HL-60 (cell line): ENCODE results near the gene GLA.

Source experiments
- DNase-seq, 2 experiments: peaks; one replicate each; pipeline ENCODE4 v3.0.0-alpha.2; 2010 to 2020; ENCODE audit warnings: low read depth in 1 of 2, low spot score in 1 of 2
- H3K27ac ChIP-seq: fragments of 250-450 bp; sonication (Bioruptor Pico); replicated peaks from 2 replicates; pipeline ENCODE4 v1.5.1; 2020; ENCODE audit warnings: mild to moderate bottlenecking, moderate library complexity
- H3K27me3 ChIP-seq: fragments of 250-450 bp; sonication (Bioruptor Pico); 2 replicates; pipeline ENCODE4 v1.5.1; 2021; ENCODE audit warnings: mild to moderate bottlenecking, moderate library complexity; ENCODE audit not compliant: insufficient read depth, poor library complexity, severe bottlenecking
- H3K4me3 ChIP-seq: replicated peaks from 2 replicates; pipeline ENCODE4 v1.5.1; 2011; ENCODE audit warnings: mild to moderate bottlenecking, control low read depth, low read length; ENCODE audit not compliant: insufficient read depth
- GABPA ChIP-seq: IDR thresholded peaks from 2 replicates; pipeline ENCODE4 v1.6.1; 2012; ENCODE audit warnings: low read depth
- POLR2AphosphoS5 ChIP-seq: IDR thresholded peaks from 2 replicates; pipeline ENCODE4 v1.6.1; 2012; ENCODE audit warnings: low read depth
- SPI1 ChIP-seq: IDR thresholded peaks from 2 replicates; pipeline ENCODE4 v1.6.1; 2012; ENCODE audit warnings: low read depth, mild to moderate bottlenecking, borderline replicate concordance
- TF ChIP-seq, protein P1 (sequence below): IDR thresholded peaks from one replicate; pipeline ENCODE4 v1.5.1; 2011; ENCODE audit warnings: low read length, control low read depth, inconsistent platforms; ENCODE audit not compliant: insufficient read depth
- TF ChIP-seq, protein P2 (sequence below): IDR thresholded peaks from 2 replicates; pipeline ENCODE4 v1.6.1; 2012; ENCODE audit warnings: low read depth; ENCODE audit not compliant: insufficient replicate concordance

Gene GLA

DNA sequence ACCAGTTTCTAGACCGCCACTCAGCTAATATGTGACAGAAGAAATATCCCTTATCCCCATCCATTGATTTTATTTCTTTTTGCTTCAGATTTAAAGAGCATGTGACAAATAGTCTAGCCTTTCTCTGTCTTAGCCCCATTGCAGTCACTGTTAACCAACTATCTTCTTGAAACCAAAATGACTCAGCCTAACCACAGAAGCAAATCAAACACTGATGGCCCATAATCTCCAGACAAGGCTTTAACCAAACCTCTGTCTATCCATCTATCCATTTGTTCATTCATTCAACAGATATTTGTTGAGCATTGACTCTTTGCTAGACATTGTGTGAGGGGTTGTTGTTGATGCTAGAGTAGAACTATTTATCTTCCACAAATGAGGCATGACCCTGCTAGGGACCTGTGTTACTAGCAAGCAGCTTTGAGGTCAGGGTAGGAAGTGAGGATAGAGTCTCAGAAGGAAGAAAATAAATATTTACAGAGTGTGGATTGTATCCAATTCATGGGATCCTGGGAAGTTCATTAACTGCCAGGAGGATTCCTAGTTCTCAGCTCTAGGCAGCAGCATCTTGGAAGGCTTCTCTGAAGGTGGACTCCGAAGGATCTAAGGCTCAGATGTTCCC lies 22.8 kb upstream of the GLA start:
- no peak overlapping the region for H3K4me3 ChIP-seq

GRCh38 chrX:101429934-101430333 lies 22.2 kb upstream of the GLA start:
- H3K27me3 ChIP-seq = no peaks in the 10 kb centered on the region

More for the DNA sequence above, 22.8 kb upstream of the GLA start:
- no peaks in the 10 kb centered on the region for H3K27me3 ChIP-seq
- TF ChIP-seq, protein P1, sequence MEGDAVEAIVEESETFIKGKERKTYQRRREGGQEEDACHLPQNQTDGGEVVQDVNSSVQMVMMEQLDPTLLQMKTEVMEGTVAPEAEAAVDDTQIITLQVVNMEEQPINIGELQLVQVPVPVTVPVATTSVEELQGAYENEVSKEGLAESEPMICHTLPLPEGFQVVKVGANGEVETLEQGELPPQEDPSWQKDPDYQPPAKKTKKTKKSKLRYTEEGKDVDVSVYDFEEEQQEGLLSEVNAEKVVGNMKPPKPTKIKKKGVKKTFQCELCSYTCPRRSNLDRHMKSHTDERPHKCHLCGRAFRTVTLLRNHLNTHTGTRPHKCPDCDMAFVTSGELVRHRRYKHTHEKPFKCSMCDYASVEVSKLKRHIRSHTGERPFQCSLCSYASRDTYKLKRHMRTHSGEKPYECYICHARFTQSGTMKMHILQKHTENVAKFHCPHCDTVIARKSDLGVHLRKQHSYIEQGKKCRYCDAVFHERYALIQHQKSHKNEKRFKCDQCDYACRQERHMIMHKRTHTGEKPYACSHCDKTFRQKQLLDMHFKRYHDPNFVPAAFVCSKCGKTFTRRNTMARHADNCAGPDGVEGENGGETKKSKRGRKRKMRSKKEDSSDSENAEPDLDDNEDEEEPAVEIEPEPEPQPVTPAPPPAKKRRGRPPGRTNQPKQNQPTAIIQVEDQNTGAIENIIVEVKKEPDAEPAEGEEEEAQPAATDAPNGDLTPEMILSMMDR = no peak
- TF ChIP-seq SPI1 (no peak), GABPA (no peak), POLR2AphosphoS5 (no peak)
- TF ChIP-seq, protein P2, sequence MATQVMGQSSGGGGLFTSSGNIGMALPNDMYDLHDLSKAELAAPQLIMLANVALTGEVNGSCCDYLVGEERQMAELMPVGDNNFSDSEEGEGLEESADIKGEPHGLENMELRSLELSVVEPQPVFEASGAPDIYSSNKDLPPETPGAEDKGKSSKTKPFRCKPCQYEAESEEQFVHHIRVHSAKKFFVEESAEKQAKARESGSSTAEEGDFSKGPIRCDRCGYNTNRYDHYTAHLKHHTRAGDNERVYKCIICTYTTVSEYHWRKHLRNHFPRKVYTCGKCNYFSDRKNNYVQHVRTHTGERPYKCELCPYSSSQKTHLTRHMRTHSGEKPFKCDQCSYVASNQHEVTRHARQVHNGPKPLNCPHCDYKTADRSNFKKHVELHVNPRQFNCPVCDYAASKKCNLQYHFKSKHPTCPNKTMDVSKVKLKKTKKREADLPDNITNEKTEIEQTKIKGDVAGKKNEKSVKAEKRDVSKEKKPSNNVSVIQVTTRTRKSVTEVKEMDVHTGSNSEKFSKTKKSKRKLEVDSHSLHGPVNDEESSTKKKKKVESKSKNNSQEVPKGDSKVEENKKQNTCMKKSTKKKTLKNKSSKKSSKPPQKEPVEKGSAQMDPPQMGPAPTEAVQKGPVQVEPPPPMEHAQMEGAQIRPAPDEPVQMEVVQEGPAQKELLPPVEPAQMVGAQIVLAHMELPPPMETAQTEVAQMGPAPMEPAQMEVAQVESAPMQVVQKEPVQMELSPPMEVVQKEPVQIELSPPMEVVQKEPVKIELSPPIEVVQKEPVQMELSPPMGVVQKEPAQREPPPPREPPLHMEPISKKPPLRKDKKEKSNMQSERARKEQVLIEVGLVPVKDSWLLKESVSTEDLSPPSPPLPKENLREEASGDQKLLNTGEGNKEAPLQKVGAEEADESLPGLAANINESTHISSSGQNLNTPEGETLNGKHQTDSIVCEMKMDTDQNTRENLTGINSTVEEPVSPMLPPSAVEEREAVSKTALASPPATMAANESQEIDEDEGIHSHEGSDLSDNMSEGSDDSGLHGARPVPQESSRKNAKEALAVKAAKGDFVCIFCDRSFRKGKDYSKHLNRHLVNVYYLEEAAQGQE = no peak
- no peak overlapping the region for H3K27ac ChIP-seq
- DNase-seq = no peak

DNA sequence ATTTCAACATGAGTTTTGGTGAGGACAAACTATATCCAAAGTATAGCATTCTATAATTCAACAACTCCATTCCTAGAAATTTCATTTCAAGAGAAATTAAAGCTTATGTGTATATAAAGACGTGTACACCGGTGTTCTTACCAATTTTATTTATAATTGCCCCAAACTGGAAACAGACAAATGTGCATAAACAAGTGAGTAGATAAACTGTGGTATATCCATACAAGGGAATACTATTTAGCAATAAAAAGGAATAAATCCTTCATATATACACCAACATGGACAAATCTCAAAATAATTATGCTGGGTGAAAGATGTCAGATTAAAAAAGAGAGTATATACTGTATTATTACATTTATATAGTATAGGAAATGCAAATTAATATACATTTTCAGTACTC lies 20.2 kb upstream of the GLA start:
- no peaks in the 10 kb centered on the region for H3K27me3 ChIP-seq
- DNase-seq = no peak
- TF ChIP-seq POLR2AphosphoS5 = no peak
- TF ChIP-seq, protein P2 = no peak
- TF ChIP-seq SPI1 = no peak
- no peak for TF ChIP-seq GABPA
- TF ChIP-seq, protein P1 = no peak
- no peak overlapping the region for H3K27ac ChIP-seq
- no peak overlapping the region for H3K4me3 ChIP-seq

More at GRCh38 chrX:101429934-101430333, 22.2 kb upstream of the GLA start:
- no peak overlapping the region for H3K27ac ChIP-seq
- H3K4me3 ChIP-seq = no peak overlapping the region
- no peak for DNase-seq
- TF ChIP-seq GABPA (no peak), SPI1 (no peak), POLR2AphosphoS5 (no peak)
- TF ChIP-seq, protein P1 = no peak
- TF ChIP-seq, protein P2 = no peak
